Hepatocyte (in vitro differentiated cells): ENCODE measurements around the gene WASHC4. TPM values are rescaled to one million over a fixed set of nuclear protein-coding genes. Genes with fewer than 3 reads are reported as not detected.

Experiments
- DNase-seq: peaks from one replicate; pipeline ENCODE4 v3.0.0-alpha.2; 2016; ENCODE audit warnings: low spot score
- H2AFZ ChIP-seq: fragments of 200-600 bp; sonication (generic); 2 replicates; pipeline ENCODE4 v1.6.0; 2016; ENCODE audit warnings: antibody characterized with exemption, mild to moderate bottlenecking
- H3K27ac ChIP-seq: fragments of 200-600 bp; sonication (generic); 2 replicates; pipeline ENCODE4 v1.5.1; 2016; ENCODE audit warnings: mild to moderate bottlenecking
- H3K27me3 ChIP-seq: fragments of 200-600 bp; sonication (generic); 2 replicates; pipeline ENCODE4 v1.6.1; 2016
- H3K36me3 ChIP-seq: fragments of 200-600 bp; sonication (generic); replicated peaks from 2 replicates; pipeline ENCODE4 v1.5.1; 2016; ENCODE audit warnings: low read depth; ENCODE audit not compliant: insufficient read depth
- H3K4me1 ChIP-seq: fragments of 200-600 bp; sonication (generic); 2 replicates; pipeline ENCODE4 v1.5.1; 2016; ENCODE audit warnings: mild to moderate bottlenecking, moderate library complexity; ENCODE audit not compliant: insufficient read depth
- H3K4me2 ChIP-seq: fragments of 200-600 bp; sonication (generic); 2 replicates; pipeline ENCODE4 v1.6.0; 2016
- H3K4me3 ChIP-seq: fragments of 200-600 bp; sonication (generic); 2 replicates; pipeline ENCODE4 v1.5.1; 2016; ENCODE audit warnings: mild to moderate bottlenecking
- H3K79me2 ChIP-seq: fragments of 200-600 bp; sonication (generic); 2 replicates; pipeline ENCODE4 v1.6.0; 2017; ENCODE audit warnings: mild to moderate bottlenecking
- H3K9me2 ChIP-seq: fragments of 200-600 bp; sonication (generic); replicated peaks from 2 replicates; pipeline ENCODE4 v1.6.0; 2017; ENCODE audit warnings: mild to moderate bottlenecking; ENCODE audit not compliant: insufficient read depth
- H3K9me3 ChIP-seq: fragments of 200-600 bp; sonication (generic); 2 replicates; pipeline ENCODE4 v1.5.1; 2016; ENCODE audit warnings: low read depth, mild to moderate bottlenecking
- H4K20me1 ChIP-seq: fragments of 200-600 bp; sonication (generic); 2 replicates; pipeline ENCODE4 v1.6.0; 2016; ENCODE audit warnings: mild to moderate bottlenecking; ENCODE audit not compliant: insufficient read depth, poor library complexity, severe bottlenecking
- EZH2 ChIP-seq: fragments of 200-600 bp; sonication (generic); IDR thresholded peaks from 2 replicates; pipeline ENCODE4 v1.6.1; 2016; ENCODE audit warnings: antibody characterized with exemption, mild to moderate bottlenecking, borderline replicate concordance
- EZH2phosphoT487 ChIP-seq: fragments of 200-600 bp; sonication (generic); IDR thresholded peaks from one replicate; pipeline ENCODE4 v1.6.1; 2018; ENCODE audit warnings: antibody characterized with exemption, mild to moderate bottlenecking, low read depth, moderate library complexity; ENCODE audit not compliant: unreplicated experiment, severe bottlenecking
- WGBS: methylation state at CpG from one replicate; pipeline ENCODE4 v1.1.6; 2016; ENCODE audit warnings: low lambda C conversion rate; ENCODE audit errors: missing lambda C conversion rate; 5-methylcytosine and 5-hydroxymethylcytosine counted together
- polyA plus RNA-seq: library from polyadenylated mRNA; unstranded; fragments of >200 nt; fragmentation: Nextera tagmentation; extraction: Ambion mirVana; gene quantifications from 2 replicates; pipeline ENCODE4 v1.2.1, GENCODE V29; 2016
- total RNA-seq: library from RNA; depleted of rRNA; stranded (reverse); fragments of >200 nt; gene quantifications from 2 replicates; pipeline ENCODE4 v1.2.3, GENCODE V29; 2014
- TF ChIP-seq, protein P1 (sequence below): fragments of 200-600 bp; sonication (generic); IDR thresholded peaks from 2 replicates; pipeline ENCODE4 v1.5.1; 2016; ENCODE audit warnings: antibody characterized with exemption, mild to moderate bottlenecking; ENCODE audit not compliant: poor library complexity

WASHC4 gene, protein sequence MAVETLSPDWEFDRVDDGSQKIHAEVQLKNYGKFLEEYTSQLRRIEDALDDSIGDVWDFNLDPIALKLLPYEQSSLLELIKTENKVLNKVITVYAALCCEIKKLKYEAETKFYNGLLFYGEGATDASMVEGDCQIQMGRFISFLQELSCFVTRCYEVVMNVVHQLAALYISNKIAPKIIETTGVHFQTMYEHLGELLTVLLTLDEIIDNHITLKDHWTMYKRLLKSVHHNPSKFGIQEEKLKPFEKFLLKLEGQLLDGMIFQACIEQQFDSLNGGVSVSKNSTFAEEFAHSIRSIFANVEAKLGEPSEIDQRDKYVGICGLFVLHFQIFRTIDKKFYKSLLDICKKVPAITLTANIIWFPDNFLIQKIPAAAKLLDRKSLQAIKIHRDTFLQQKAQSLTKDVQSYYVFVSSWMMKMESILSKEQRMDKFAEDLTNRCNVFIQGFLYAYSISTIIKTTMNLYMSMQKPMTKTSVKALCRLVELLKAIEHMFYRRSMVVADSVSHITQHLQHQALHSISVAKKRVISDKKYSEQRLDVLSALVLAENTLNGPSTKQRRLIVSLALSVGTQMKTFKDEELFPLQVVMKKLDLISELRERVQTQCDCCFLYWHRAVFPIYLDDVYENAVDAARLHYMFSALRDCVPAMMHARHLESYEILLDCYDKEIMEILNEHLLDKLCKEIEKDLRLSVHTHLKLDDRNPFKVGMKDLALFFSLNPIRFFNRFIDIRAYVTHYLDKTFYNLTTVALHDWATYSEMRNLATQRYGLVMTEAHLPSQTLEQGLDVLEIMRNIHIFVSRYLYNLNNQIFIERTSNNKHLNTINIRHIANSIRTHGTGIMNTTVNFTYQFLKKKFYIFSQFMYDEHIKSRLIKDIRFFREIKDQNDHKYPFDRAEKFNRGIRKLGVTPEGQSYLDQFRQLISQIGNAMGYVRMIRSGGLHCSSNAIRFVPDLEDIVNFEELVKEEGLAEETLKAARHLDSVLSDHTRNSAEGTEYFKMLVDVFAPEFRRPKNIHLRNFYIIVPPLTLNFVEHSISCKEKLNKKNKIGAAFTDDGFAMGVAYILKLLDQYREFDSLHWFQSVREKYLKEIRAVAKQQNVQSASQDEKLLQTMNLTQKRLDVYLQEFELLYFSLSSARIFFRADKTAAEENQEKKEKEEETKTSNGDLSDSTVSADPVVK
- total RNA-seq = 92.7 and 102 TPM in 2 replicates
- polyA plus RNA-seq = 31.3 and 38.0 TPM in 2 replicates

DNA sequence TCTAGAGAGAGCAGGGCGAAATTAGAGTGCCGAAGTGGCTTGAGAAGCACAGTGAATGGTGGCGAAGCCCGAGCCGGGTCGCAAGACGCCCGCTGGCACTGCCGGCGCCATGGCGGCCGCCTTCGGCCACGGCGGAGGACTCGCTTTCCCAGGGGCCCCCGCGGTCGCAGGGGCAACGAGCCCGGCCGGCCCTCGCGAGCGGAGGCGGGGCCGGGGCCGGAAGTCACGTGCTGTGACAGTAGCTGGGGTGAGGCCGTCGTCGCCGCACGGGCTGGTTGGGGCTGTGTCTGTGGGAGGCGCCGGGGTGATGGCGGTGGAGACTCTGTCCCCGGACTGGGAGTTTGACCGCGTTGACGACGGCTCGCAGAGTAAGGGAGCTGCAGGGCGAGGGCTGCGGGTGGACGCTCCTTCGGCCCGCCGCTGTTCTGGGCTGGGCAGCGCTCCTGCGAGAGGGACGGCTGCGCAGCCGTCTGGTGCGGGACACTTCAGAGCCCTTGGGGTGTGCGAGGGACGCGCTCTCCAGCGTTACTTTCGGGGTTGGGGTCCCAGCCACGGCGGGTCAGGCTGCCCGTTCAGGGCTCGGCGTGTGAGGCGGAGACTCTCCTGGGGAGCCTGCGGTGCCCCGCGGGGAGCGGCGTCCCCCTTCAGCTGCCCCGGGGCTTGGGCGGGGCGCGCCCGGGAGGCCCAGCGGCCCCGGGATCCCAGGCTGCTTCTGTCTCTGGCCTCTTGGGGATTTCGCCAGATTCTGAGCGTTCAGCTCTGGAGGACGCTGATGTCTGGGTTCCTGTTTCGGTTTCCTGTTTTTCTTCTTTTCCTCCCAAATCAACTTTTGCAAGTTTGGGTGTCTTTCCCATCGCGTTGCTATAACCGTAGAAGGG, at the start of gene WASHC4:
WASHC4 (plus strand) TSS at position 238 of the 878 bp plus-strand sequence; CDS start at position 308, 70 bp downstream.
- Histone ChIP-seq H3K9me2 (no peaks in the 10 kb centered on the region), H3K27me3 (no peaks in the 10 kb centered on the region), H3K9me3 (no peaks in the 10 kb centered on the region), H3K4me3 (peak within 1 kb of the TSS; percentile 46), H4K20me1 (peaks cover 31% of the 10 kb centered on the region), H3K79me2 (peaks cover 45% of the 10 kb centered on the region), H2AFZ (peak within 1 kb of the TSS; percentile 72), H3K36me3 (no peaks in the 10 kb centered on the region), H3K4me2 (peak within 1 kb of the TSS; percentile 79), H3K4me1 (peaks cover 22% of the 10 kb centered on the region), H3K27ac (peak within 1 kb of the TSS; percentile 96)
- TF ChIP-seq EZH2phosphoT487 (no peak), EZH2 (no peak)
- TF ChIP-seq, protein P1, sequence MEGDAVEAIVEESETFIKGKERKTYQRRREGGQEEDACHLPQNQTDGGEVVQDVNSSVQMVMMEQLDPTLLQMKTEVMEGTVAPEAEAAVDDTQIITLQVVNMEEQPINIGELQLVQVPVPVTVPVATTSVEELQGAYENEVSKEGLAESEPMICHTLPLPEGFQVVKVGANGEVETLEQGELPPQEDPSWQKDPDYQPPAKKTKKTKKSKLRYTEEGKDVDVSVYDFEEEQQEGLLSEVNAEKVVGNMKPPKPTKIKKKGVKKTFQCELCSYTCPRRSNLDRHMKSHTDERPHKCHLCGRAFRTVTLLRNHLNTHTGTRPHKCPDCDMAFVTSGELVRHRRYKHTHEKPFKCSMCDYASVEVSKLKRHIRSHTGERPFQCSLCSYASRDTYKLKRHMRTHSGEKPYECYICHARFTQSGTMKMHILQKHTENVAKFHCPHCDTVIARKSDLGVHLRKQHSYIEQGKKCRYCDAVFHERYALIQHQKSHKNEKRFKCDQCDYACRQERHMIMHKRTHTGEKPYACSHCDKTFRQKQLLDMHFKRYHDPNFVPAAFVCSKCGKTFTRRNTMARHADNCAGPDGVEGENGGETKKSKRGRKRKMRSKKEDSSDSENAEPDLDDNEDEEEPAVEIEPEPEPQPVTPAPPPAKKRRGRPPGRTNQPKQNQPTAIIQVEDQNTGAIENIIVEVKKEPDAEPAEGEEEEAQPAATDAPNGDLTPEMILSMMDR = no peak
- under 1% methylated on average over 84 of the region's 85 CpGs for WGBS
- DNase-seq = peak; percentile 97

DNA sequence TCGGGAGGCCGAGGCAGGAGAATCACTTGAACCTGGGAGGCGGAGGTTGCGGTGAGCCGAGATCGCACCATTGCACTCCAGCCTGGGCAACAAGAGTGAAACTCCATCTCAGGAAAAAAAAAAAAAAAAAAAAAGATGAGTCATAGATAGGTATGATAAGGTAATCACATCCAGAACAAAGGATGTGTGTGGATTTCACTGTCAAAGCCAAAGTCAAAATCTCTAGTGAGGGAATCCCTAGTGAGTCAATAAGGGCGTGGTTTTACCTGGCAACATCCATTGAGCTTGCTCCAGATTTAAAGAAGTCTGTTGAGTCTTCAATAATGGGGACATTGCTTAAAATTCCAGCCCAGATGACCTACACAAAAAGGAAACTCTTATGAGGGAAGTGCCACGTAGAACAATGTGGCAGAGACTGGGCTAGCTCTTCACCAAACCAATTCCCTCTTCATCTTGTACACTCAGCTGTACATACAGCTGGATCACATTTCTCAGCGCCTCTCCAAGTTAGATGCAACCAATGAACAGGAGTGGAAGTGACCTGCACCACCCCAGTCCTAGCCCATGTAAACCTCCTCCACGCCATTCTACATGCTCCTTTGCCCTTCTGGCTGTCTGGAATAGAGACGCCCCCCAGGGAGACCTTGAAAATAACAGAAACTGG, 46.7 kb upstream of the WASHC4 start:
- no peaks in the 10 kb centered on the region for H3K27me3 ChIP-seq
- no peak overlapping the region for H3K27ac ChIP-seq
- H3K9me3 ChIP-seq = peaks cover 5% of the 10 kb centered on the region
- H3K9me2 ChIP-seq = no peaks in the 10 kb centered on the region
- no peak overlapping the region for H3K4me2 ChIP-seq
- 84% methylated on average over 11 of the region's 11 CpGs for WGBS
- TF ChIP-seq EZH2phosphoT487 (no peak), EZH2 (no peak)
- TF ChIP-seq, protein P1 = no peak
- H3K4me3 ChIP-seq = no peak overlapping the region
- H3K36me3 ChIP-seq = no peaks in the 10 kb centered on the region
- no peaks in the 10 kb centered on the region for H3K79me2 ChIP-seq
- DNase-seq = no peak
- H4K20me1 ChIP-seq = no peaks in the 10 kb centered on the region
- H3K4me1 ChIP-seq = peaks cover 11% of the 10 kb centered on the region
- H2AFZ ChIP-seq = no peak overlapping the region
